H1 (cell line): ENCODE data around the gene ARID5B. TPM values are rescaled to one million over a fixed set of nuclear protein-coding genes. Genes with fewer than 3 reads are reported as not detected.

Experiments used
- CTCF ChIA-PET: fragments of 300-600 bp; sonication (Branson Sonifier 250); formaldehyde crosslinking; loops from one replicate; lab custom pipeline; 2021; ENCODE audit not compliant: partially characterized antibody; lab: Charles Lee
- POLR2A ChIA-PET: fragments of 300-600 bp; sonication (Branson Sonifier 250); formaldehyde crosslinking; loops from one replicate; lab custom pipeline; 2021; ENCODE audit warnings: inconsistent platforms; ENCODE audit not compliant: partially characterized antibody; lab: Charles Lee
- DNase-seq, 2 experiments: peaks; one replicate each; pipeline versions ENCODE4 v3.0.0 to v3.0.0-alpha.2; 2010 to 2022; ENCODE audit warnings: low spot score in 2 of 2, low read depth in 1 of 2, mixed read lengths in 1 of 2
- FAIRE-seq: peaks from 2 replicates; lab custom pipeline; 2011; peaks lifted over from hg19 to GRCh38; lab: Jason Lieb, UNC
- H2AFZ ChIP-seq: 2 replicates; pipeline ENCODE4 v1.8.1; 2012; ENCODE audit warnings: low read length, inconsistent platforms
- H2AK5ac ChIP-seq: 2 replicates; pipeline ENCODE4 v1.6.1; 2013; ENCODE audit warnings: low read depth, low read length
- H2BK120ac ChIP-seq: replicated peaks from 2 replicates; pipeline ENCODE3; 2013; ENCODE audit warnings: low read depth, low read length, inconsistent platforms
- H2BK12ac ChIP-seq: 2 replicates; pipeline ENCODE4 v1.6.1; 2013; ENCODE audit warnings: low read depth, low read length
- H2BK15ac ChIP-seq: 2 replicates; pipeline ENCODE4 v1.6.1; 2013; ENCODE audit warnings: low read length
- H2BK20ac ChIP-seq: 2 replicates; pipeline ENCODE4 v1.6.1; 2013; ENCODE audit warnings: low read length
- H2BK5ac ChIP-seq: 2 replicates; pipeline ENCODE4 v1.6.1; 2013; ENCODE audit warnings: low read depth, low read length
- H3K14ac ChIP-seq: 2 replicates; pipeline ENCODE4 v1.6.1; 2013; ENCODE audit warnings: inconsistent platforms; ENCODE audit not compliant: insufficient read length
- H3K18ac ChIP-seq: 2 replicates; pipeline ENCODE4 v1.6.1; 2013; ENCODE audit warnings: low read length; ENCODE audit errors: extremely low read depth
- H3K23ac ChIP-seq: 2 replicates; pipeline ENCODE4 v1.6.1; 2013; ENCODE audit warnings: inconsistent platforms; ENCODE audit not compliant: insufficient read length
- H3K23me2 ChIP-seq: 2 replicates; pipeline ENCODE4 v1.6.1; 2013; ENCODE audit warnings: low read depth, low read length
- H3K27ac ChIP-seq: 2 replicates; pipeline ENCODE4 v1.6.1; 2011; ENCODE audit warnings: low read depth, low read length, inconsistent platforms
- H3K27me3 ChIP-seq, 4 experiments: replicated peaks in 1 of 4; 1 replicate in 1 of 4; 2 replicates in 3 of 4; pipeline versions ENCODE4 v1.6.1 to v1.8.1; 2011 to 2013; ENCODE audit warnings: low read length in 3 of 4, mild to moderate bottlenecking in 3 of 4, inconsistent platforms in 2 of 4, mixed read lengths in 2 of 4, moderate library complexity in 1 of 4; ENCODE audit not compliant: control insufficient read depth in 3 of 4, insufficient read depth in 3 of 4; ENCODE audit errors: extremely low read depth in 1 of 4
- H3K36me3 ChIP-seq, 4 experiments: 2 replicates each; pipeline versions ENCODE4 v1.6.1 to v1.8.1; 2011 to 2013; ENCODE audit warnings: mild to moderate bottlenecking in 4 of 4, low read length in 3 of 4, moderate library complexity in 2 of 4, control low read depth in 1 of 4, inconsistent platforms in 1 of 4; ENCODE audit not compliant: insufficient read depth in 4 of 4, control insufficient read depth in 2 of 4
- H3K4ac ChIP-seq: replicated peaks from 2 replicates; pipeline ENCODE3; 2013; ENCODE audit warnings: low read length, low read depth, mixed read lengths, inconsistent platforms; ENCODE audit not compliant: insufficient read length
- H3K4me1 ChIP-seq, 4 experiments: replicated peaks in 1 of 4; 1 replicate in 1 of 4; 2 replicates in 3 of 4; pipeline versions ENCODE4 v1.6.1 to v1.8.1; 2011 to 2013; ENCODE audit warnings: low read length in 3 of 4, inconsistent platforms in 2 of 4, mixed read lengths in 1 of 4; ENCODE audit not compliant: insufficient read depth in 4 of 4, control insufficient read depth in 3 of 4
- H3K4me2 ChIP-seq, 2 experiments: 2 replicates each; pipeline versions ENCODE4 v1.6.1 to v1.8.1; 2011 to 2013; ENCODE audit warnings: low read depth in 2 of 2, low read length in 2 of 2, control low read depth in 1 of 2, inconsistent platforms in 1 of 2, mild to moderate bottlenecking in 1 of 2; ENCODE audit not compliant: insufficient read depth in 1 of 2
- H3K4me3 ChIP-seq, 4 experiments: fragments of 200-600, 300-600 bp in 1 of 4; sonication (generic), shearing (Covaris generic), sonication (Bioruptor Twin) in 1 of 4; 2 replicates each; pipeline versions ENCODE4 v1.5.1 to v1.8.1; 2011 to 2016; ENCODE audit warnings: low read length in 4 of 4, low read depth in 3 of 4, control low read depth in 2 of 4, inconsistent platforms in 2 of 4, mild to moderate bottlenecking in 2 of 4, mixed read lengths in 1 of 4, moderate library complexity in 1 of 4; ENCODE audit not compliant: insufficient read depth in 2 of 4; ENCODE audit errors: extremely low read depth in 1 of 4
- H3K56ac ChIP-seq: replicated peaks from 2 replicates; pipeline ENCODE3; 2013; ENCODE audit warnings: low read depth, mild to moderate bottlenecking, mixed read lengths, low read length, inconsistent platforms; ENCODE audit not compliant: insufficient read length
- H3K79me1 ChIP-seq: 2 replicates; pipeline ENCODE4 v1.6.1; 2013; ENCODE audit warnings: low read depth, low read length, control low read depth
- H3K79me2 ChIP-seq, 2 experiments: 2 replicates each; pipeline versions ENCODE4 v1.6.1 to v1.8.1; 2012 to 2013; ENCODE audit warnings: low read length in 2 of 2, mild to moderate bottlenecking in 2 of 2, inconsistent platforms in 1 of 2; ENCODE audit not compliant: insufficient read depth in 2 of 2, control insufficient read depth in 1 of 2
- H3K9ac ChIP-seq, 4 experiments: replicated peaks in 1 of 4; 1 replicate in 1 of 4; 2 replicates in 3 of 4; pipeline versions ENCODE4 v1.6.1 to v1.8.1; 2011 to 2013; ENCODE audit warnings: low read depth in 3 of 4, low read length in 3 of 4, control low read depth in 2 of 4, mild to moderate bottlenecking in 2 of 4, moderate library complexity in 2 of 4, inconsistent platforms in 1 of 4; ENCODE audit errors: extremely low read depth in 1 of 4
- H3K9me3 ChIP-seq, 2 experiments: 2 replicates each; pipeline versions ENCODE4 v1.6.1 to v1.8.1; 2012 to 2013; ENCODE audit warnings: mild to moderate bottlenecking in 2 of 2, moderate library complexity in 2 of 2, control low read depth in 1 of 2, inconsistent platforms in 1 of 2, low read depth in 1 of 2, low read length in 1 of 2, mixed read lengths in 1 of 2; ENCODE audit not compliant: insufficient read depth in 2 of 2
- H4K20me1 ChIP-seq, 2 experiments: replicated peaks in 1 of 2; 2 replicates each; pipeline versions ENCODE3 to v1.8.1; 2011 to 2013; ENCODE audit warnings: inconsistent platforms in 2 of 2, low read length in 2 of 2, mild to moderate bottlenecking in 1 of 2; ENCODE audit not compliant: insufficient read depth in 2 of 2, control insufficient read depth in 1 of 2
- H4K5ac ChIP-seq: 2 replicates; pipeline ENCODE4 v1.6.1; 2013; ENCODE audit warnings: low read length, low read depth, mixed read lengths, inconsistent platforms; ENCODE audit not compliant: insufficient read length
- H4K8ac ChIP-seq: 2 replicates; pipeline ENCODE4 v1.8.0; 2013; ENCODE audit warnings: mild to moderate bottlenecking, moderate library complexity, low read length, inconsistent platforms; ENCODE audit not compliant: insufficient read depth; ENCODE audit errors: extremely low read depth
- H4K91ac ChIP-seq: replicated peaks from 2 replicates; pipeline ENCODE3; 2013; ENCODE audit warnings: low read length, mixed read lengths, inconsistent platforms; ENCODE audit not compliant: insufficient read length
- HDAC2 ChIP-seq, 2 experiments: fragments of 300-600 bp in 1 of 2; sonication (generic) in 1 of 2; IDR thresholded peaks; 2 replicates each; pipeline ENCODE4 v1.6.1; 2011 to 2012; ENCODE audit warnings: low read depth in 2 of 2, low read length in 2 of 2, mild to moderate bottlenecking in 2 of 2, moderate library complexity in 2 of 2, borderline replicate concordance in 1 of 2, inconsistent platforms in 1 of 2
- KDM4A ChIP-seq: IDR thresholded peaks from one replicate; pipeline ENCODE4 v1.7.1; 2012; ENCODE audit warnings: low read depth, mild to moderate bottlenecking, moderate library complexity, low read length, inconsistent platforms; ENCODE audit not compliant: severe bottlenecking
- PHF8 ChIP-seq: fragments of 200-600 bp; sonication (generic); conservative IDR thresholded peaks from 2 replicates; pipeline ENCODE4 v1.7.1; 2012; ENCODE audit warnings: low read depth, mild to moderate bottlenecking, inconsistent platforms, low read length, moderate library complexity
- WGBS, 2 experiments: shearing (Covaris generic) in 1 of 2; methylation state at CpG; one replicate each; pipeline versions ENCODE4 v1.1.6 to v1.1.7; 2013 to 2015; ENCODE audit warnings: low lambda C conversion rate in 2 of 2, mixed read lengths in 2 of 2, inconsistent platforms in 1 of 2, low coverage in 1 of 2, missing lambda C conversion rate in 1 of 2; ENCODE audit not compliant: insufficient replicate concordance in 2 of 2, insufficient coverage in 1 of 2, insufficient read length in 1 of 2; ENCODE audit errors: extremely low coverage in 1 of 2, missing lambda C conversion rate in 1 of 2; 5-methylcytosine and 5-hydroxymethylcytosine counted together
- polyA plus RNA-seq, 7 experiments: library from polyadenylated mRNA; depleted of rRNA in 3 of 7; stranded (reverse) in 5 of 7; unstranded in 2 of 7; fragments of >200 nt in 5 of 7; fragments of 200-250 nt in 2 of 7; gene quantifications; 1 replicate in 5 of 7; 2 replicates in 1 of 7; 4 replicates in 1 of 7; pipeline versions ENCODE4 v1.2.1 to v1.2.3, GENCODE V29; 2011 to 2013; ENCODE audit warnings: missing spikeins in 2 of 7, mixed read lengths in 2 of 7
- total RNA-seq: library from RNA; stranded (reverse); fragmentation: NEBNext Ultra II Directional; extraction: Animal tissue kit (Norgen Biotek cat#: 25700); gene quantifications from 2 replicates; pipeline ENCODE4 v1.2.1, GENCODE V29; 2021

The ARID5B gene
- total and polyA plus RNA-seq, 2 of the 8 experiments (the other 6 are each of a cell fraction or from before 2014, with no cell fraction given) = 0.21 to 1.1 TPM

DNA sequence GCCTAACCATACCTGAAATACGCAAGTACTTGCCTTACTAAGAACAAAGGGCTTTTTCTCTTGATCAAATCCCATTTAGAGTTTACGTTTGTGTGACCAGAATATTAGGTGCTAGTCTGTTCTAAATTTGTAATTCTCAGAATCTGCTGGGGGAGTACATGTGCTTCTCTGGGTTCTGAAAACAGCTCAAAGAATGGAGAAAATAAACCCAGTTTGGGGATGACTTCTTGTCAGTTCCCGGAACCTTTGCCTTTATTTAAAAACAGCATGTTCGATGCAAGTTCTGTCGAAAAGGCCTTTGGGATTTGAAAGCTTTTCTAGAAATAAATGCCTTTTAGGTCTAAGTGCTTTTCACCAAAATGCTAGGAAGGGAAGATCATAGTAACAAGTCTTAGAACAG, 147.0 kb downstream of the ARID5B start:
- Histone ChIP-seq H3K4me2 (peak overlapping the region in 1 of 2 experiments; percentile 85; a peak in 1 of 4 replicates), H3K79me2 (no peaks in the 10 kb centered on the region), H3K4ac (no peak overlapping the region), H3K23me2 (no peaks in the 10 kb centered on the region), H4K20me1 (no peaks in the 10 kb centered on the region), H3K23ac (no peak overlapping the region), H3K9me3 (no peaks in the 10 kb centered on the region), H3K14ac (no peak overlapping the region), H2BK5ac (no peak overlapping the region), H3K9ac (no peak overlapping the region), H2AK5ac (no peak overlapping the region), H4K8ac (no peak overlapping the region), H3K4me3 (0 out of 8 replicates have a peak overlapping the region, but pooled peaks of 1 of the 4 experiments have one; percentile 40), H2BK120ac (no peak overlapping the region), H3K27ac (no peak overlapping the region), H2BK20ac (no peak overlapping the region), H4K5ac (no peak overlapping the region), H3K18ac (no peak overlapping the region), H3K4me1 (peaks cover 3 to 11% (median 8%) of the 10 kb centered on the region in 4 experiments; a peak in 6 of 7 replicates), H2AFZ (peak overlapping the region; percentile 96), H3K36me3 (no peaks in the 10 kb centered on the region), H2BK12ac (no peak overlapping the region), H2BK15ac (no peak overlapping the region), H3K56ac (no peak overlapping the region), H3K79me1 (no peaks in the 10 kb centered on the region), H3K27me3 (peaks cover 0 to 2% (median 0%) of the 10 kb centered on the region in 4 experiments; a peak in 2 of 7 replicates), H4K91ac (no peak overlapping the region)
- WGBS, 2 experiments = 89% methylated on average over 5 of the region's 5 CpGs; no CpG with 5 or more reads in 1 of the 2 experiments
- DNase-seq (no peak), FAIRE-seq (no peak)
- CTCF ChIA-PET = interaction anchor here (1.6 to 5.1 kb wide), 3 partner anchors 9 to 196 kb away, joined by 5 to 55 read pairs (median 5); no protein-coding TSS in a partner anchor
- POLR2A ChIA-PET = interaction anchor here (1.3 to 1.4 kb wide), 2 partner anchors 10 to 12 kb away, joined by 3 to 4 read pairs; no protein-coding TSS in a partner anchor
- TF ChIP-seq PHF8 (no peak), HDAC2 (IDR thresholded peaks at IDR 0.05; ENCODE audit: borderline replicate concordance in 1 of 2, low read depth in 2 of 2, low read length in 2 of 2) (no peak), KDM4A (no peak)
